NT2/D1 (cell line): Measurements from ENCODE around the gene C6orf120.

Experiments used
- DNase-seq: peaks from one replicate; pipeline ENCODE4 v3.0.0-alpha.2; 2011; ENCODE audit warnings: low read depth, low spot score
- H3K27me3 ChIP-seq: 2 replicates; pipeline ENCODE4 v1.6.0; 2011; ENCODE audit warnings: mild to moderate bottlenecking; ENCODE audit not compliant: insufficient read length, insufficient read depth
- H3K36me3 ChIP-seq: 2 replicates; pipeline ENCODE4 v1.6.1; 2011; ENCODE audit warnings: mild to moderate bottlenecking, low read length, mixed read lengths; ENCODE audit not compliant: insufficient read depth, insufficient read length
- H3K4me1 ChIP-seq: 2 replicates; pipeline ENCODE4 v1.5.1; 2011; ENCODE audit not compliant: insufficient read depth, insufficient read length
- H3K4me3 ChIP-seq: 2 replicates; pipeline ENCODE4 v1.5.1; 2011; ENCODE audit warnings: low read depth; ENCODE audit not compliant: insufficient read length
- H3K9ac ChIP-seq: 2 replicates; pipeline ENCODE4 v1.6.0; 2011; ENCODE audit warnings: low read depth; ENCODE audit not compliant: insufficient read length
- H3K9me3 ChIP-seq: 2 replicates; pipeline ENCODE4 v1.5.1; 2011; ENCODE audit warnings: mild to moderate bottlenecking, low read length; ENCODE audit not compliant: insufficient read depth
- SUZ12 ChIP-seq: IDR thresholded peaks from 2 replicates; pipeline ENCODE4 v1.6.1; 2011; ENCODE audit not compliant: insufficient read length, insufficient read depth; ENCODE audit errors: extremely low read depth
- YY1 ChIP-seq: IDR thresholded peaks from 2 replicates; pipeline ENCODE4 v1.6.1; 2011; ENCODE audit not compliant: insufficient read length, insufficient read depth
- ZNF274 ChIP-seq: IDR thresholded peaks from 2 replicates; pipeline ENCODE4 v1.6.1; 2011; ENCODE audit warnings: mild to moderate bottlenecking, low read depth, low read length

The C6orf120 gene

DNA sequence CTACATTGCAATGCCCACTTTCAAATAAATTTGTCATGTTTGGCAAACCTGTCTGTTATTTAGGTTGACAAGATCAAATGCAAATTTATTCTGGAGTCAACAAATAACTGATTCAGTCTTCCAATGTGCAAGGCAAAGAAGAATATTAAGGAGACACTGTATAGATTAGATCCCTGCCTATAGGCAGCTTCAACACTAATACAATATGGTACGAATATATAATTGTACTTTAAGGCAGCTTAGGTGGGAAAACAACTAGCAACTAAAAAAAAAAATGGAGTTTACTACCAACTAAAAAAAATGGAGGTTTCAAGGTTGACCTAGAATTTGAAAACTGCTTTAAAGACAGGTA, 24.1 kb downstream of the C6orf120 start:
- Histone ChIP-seq H3K9ac (no peak overlapping the region), H3K36me3 (no peaks in the 10 kb centered on the region), H3K4me3 (no peak overlapping the region), H3K9me3 (no peaks in the 10 kb centered on the region), H3K4me1 (no peaks in the 10 kb centered on the region), H3K27me3 (peaks cover 10% of the 10 kb centered on the region)
- no peak for TF ChIP-seq YY1
- DNase-seq: no peak

- H3K9ac ChIP-seq: no peak overlapping the region
- no peak overlapping the region for H3K4me3 ChIP-seq
- no peaks in the 10 kb centered on the region for H3K4me1 ChIP-seq
- peaks cover 10% of the 10 kb centered on the region for H3K27me3 ChIP-seq
- H3K36me3 ChIP-seq: no peaks in the 10 kb centered on the region
- H3K9me3 ChIP-seq: no peaks in the 10 kb centered on the region
- TF ChIP-seq YY1 (no peak), SUZ12 (no peak), ZNF274 (no peak)
- no peak for DNase-seq
These were observed 25.0 kb downstream of the C6orf120 start for GRCh38 chr6:169726963-169727362.

GRCh38 chr6:169729961-169730360, 28.0 kb downstream of the C6orf120 start:
- no peaks in the 10 kb centered on the region for H3K27me3 ChIP-seq
- no peaks in the 10 kb centered on the region for H3K36me3 ChIP-seq
- no peak for DNase-seq
- TF ChIP-seq SUZ12 (no peak), YY1 (no peak), ZNF274 (no peak)
- H3K9ac ChIP-seq: no peak overlapping the region
- H3K4me1 ChIP-seq: no peaks in the 10 kb centered on the region
- no peaks in the 10 kb centered on the region for H3K9me3 ChIP-seq
- no peak overlapping the region for H3K4me3 ChIP-seq

DNA sequence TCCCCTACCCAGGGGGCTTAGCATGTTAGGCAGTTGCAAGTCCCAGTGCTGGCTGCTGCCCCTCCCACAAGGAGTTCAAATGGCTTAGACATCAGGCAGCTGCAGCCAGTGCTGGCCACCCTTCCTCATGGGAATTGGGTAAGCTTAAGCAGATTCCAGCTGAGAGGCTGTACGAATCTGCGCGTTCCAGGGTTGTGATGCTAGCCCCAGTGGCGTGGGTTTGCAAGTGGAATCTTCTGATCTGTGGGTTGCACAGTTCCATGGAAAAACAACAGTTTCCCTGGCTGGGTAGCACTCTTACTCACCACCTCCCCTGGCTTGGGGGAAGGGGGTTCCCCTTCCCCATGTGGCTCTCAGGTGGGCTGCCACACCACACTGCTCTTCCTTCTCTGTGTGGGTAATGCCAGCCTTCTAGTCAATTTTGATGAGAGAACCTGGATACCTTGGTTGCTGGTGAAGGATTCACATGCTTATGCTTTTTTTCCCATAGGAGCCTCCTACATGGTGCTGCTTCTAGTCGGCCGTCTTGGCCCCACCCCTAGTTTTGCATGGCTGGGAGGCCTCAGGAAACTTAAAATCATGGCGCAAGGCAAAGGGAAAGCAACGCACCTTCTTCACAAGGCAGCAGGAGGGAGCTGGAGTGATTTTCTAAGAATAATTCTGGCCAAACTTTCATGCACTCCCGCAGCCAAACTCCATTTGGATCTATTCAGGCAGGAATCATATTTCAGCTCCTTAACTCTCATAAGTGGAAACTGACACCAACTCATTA, 36.5 kb downstream of the C6orf120 start:
- H3K4me1 ChIP-seq: no peaks in the 10 kb centered on the region
- H3K36me3 ChIP-seq: no peaks in the 10 kb centered on the region
- DNase-seq: no peak
- no peaks in the 10 kb centered on the region for H3K27me3 ChIP-seq
- TF ChIP-seq SUZ12 (no peak), ZNF274 (no peak), YY1 (no peak)
- no peak overlapping the region for H3K4me3 ChIP-seq
- no peak overlapping the region for H3K9ac ChIP-seq
- H3K9me3 ChIP-seq: no peaks in the 10 kb centered on the region

GRCh38 chr6:169738976-169739529, 37.1 kb downstream of the C6orf120 start:
- H3K4me3 ChIP-seq: no peak overlapping the region
- H3K9ac ChIP-seq: no peak overlapping the region
- no peaks in the 10 kb centered on the region for H3K27me3 ChIP-seq
- DNase-seq: no peak
- H3K36me3 ChIP-seq: no peaks in the 10 kb centered on the region
- H3K4me1 ChIP-seq: no peaks in the 10 kb centered on the region
- TF ChIP-seq YY1 (no peak), SUZ12 (no peak), ZNF274 (no peak)
- H3K9me3 ChIP-seq: no peaks in the 10 kb centered on the region

GRCh38 chr6:169741344-169741743, 39.4 kb downstream of the C6orf120 start:
- Histone ChIP-seq H3K4me3 (no peak overlapping the region), H3K27me3 (no peaks in the 10 kb centered on the region), H3K36me3 (no peaks in the 10 kb centered on the region), H3K4me1 (no peaks in the 10 kb centered on the region), H3K9me3 (0 out of 2 replicates have a peak, but pooled peaks cover 3% of the 10 kb centered on the region), H3K9ac (no peak overlapping the region)
- TF ChIP-seq YY1 (no peak), SUZ12 (no peak), ZNF274 (no peak)
- no peak for DNase-seq

DNA sequence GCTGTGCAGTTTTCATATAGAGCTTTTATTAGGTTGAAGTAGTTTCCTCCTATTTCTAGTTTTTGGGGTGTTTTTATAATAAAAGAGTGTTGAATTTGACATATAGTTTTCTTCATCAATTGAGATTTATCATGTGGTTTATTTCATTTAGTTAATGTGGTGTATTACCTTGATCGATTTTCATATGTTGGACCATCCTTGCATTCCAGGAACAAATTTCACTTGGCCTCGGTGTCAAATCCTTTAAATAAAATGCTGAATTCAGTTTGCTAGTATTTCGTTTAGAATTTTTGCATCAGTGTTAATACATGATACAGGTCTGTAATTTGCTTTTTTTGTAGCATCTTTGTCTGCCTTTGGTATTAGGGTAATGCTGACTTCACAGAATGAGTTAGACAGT, 43.5 kb downstream of the C6orf120 start:
- no peak for DNase-seq
- TF ChIP-seq SUZ12: no peak
- TF ChIP-seq YY1: no peak
- no peak for TF ChIP-seq ZNF274

More for the DNA sequence above, 43.5 kb downstream of the C6orf120 start:
- Histone ChIP-seq H3K9me3 (0 out of 2 replicates have a peak, but pooled peaks cover 8% of the 10 kb centered on the region), H3K4me1 (no peaks in the 10 kb centered on the region), H3K9ac (no peak overlapping the region), H3K27me3 (no peaks in the 10 kb centered on the region), H3K36me3 (peaks cover 3% of the 10 kb centered on the region), H3K4me3 (no peak overlapping the region)
